Uterus (tissue), 4 donors: ENCODE results near the gene MTUS2. TPM values are rescaled to one million over a fixed set of nuclear protein-coding genes. Genes with fewer than 3 reads are reported as not detected.
A peak's percentile ranks its signal among the peaks of the same experiment; 100 is the strongest.

ENCODE experiments used
- DNase-seq, 2 donors: peaks; one replicate each; pipeline ENCODE4 v3.0.0-alpha.2; 2019 to 2020
- H3K27ac ChIP-seq, 2 donors: fragments of 200-600 bp; sonication (generic); 1 replicate in 1 of 2; 2 replicates in 1 of 2; pipeline ENCODE4 v1.5.1; 2016 to 2018
- H3K27me3 ChIP-seq, 2 donors: fragments of 200-600 bp; sonication (generic); one replicate each; pipeline ENCODE4 v1.5.1; 2018 to 2019; ENCODE audit warnings: control low read depth in 1 of 2
- H3K36me3 ChIP-seq, 2 donors: fragments of 200-600 bp; sonication (generic); one replicate each; pipeline ENCODE4 v1.5.1; 2019; ENCODE audit warnings: control low read depth in 1 of 2
- H3K4me1 ChIP-seq, 2 donors: fragments of 200-600 bp; sonication (generic); one replicate each; pipeline ENCODE4 v1.5.1; 2018 to 2019; ENCODE audit warnings: control low read depth in 1 of 2
- H3K4me3 ChIP-seq, 2 donors: fragments of 200-600 bp; sonication (generic); 1 replicate in 1 of 2; 2 replicates in 1 of 2; pipeline ENCODE4 v1.5.1; 2018 to 2019; ENCODE audit warnings: mild to moderate bottlenecking in 1 of 2
- H3K9me3 ChIP-seq, 2 donors: fragments of 200-600 bp; sonication (generic); one replicate each; pipeline ENCODE4 v1.5.1; 2019; ENCODE audit warnings: control low read depth in 1 of 2
- POLR2A ChIP-seq, 2 donors: fragments of 450-650 bp; IDR thresholded peaks; one replicate each; pipeline ENCODE4 v1.6.1; 2016; ENCODE audit warnings: antibody characterized with exemption in 2 of 2, mild to moderate bottlenecking in 1 of 2, moderate library complexity in 1 of 2
- intact Hi-C: fragments of 100-400 bp; cut with DNase I; formaldehyde crosslinking; loops from one replicate; pipeline ENCODE4 v1.15.1; 2023; ENCODE audit warnings: low total_unique reads
- total RNA-seq, 4 donors: library from RNA; depleted of rRNA in 3 of 4; stranded (reverse); fragments of >200 nt in 3 of 4; gene quantifications; one replicate each; pipeline versions ENCODE4 v1.1.0 to v1.2.4, GENCODE V29; 2014 to 2023
- TF ChIP-seq, protein P1 (sequence below), 4 experiments: fragments of 200-600 bp in 2 of 4; fragments of 450-650 bp in 2 of 4; sonication (generic) in 2 of 4; IDR thresholded peaks; one replicate each; pipeline ENCODE4 v1.5.1; 2016 to 2019; ENCODE audit warnings: antibody characterized with exemption in 4 of 4, mild to moderate bottlenecking in 2 of 4, moderate library complexity in 1 of 4
- donor health status: DM: yes; HTN: yes; CAD: no.

MTUS2 gene
- total RNA-seq, 4 donors from 2014 or later, result 0.26 to 4.0 (median 3.6) TPM; not detected in 1

DNA sequence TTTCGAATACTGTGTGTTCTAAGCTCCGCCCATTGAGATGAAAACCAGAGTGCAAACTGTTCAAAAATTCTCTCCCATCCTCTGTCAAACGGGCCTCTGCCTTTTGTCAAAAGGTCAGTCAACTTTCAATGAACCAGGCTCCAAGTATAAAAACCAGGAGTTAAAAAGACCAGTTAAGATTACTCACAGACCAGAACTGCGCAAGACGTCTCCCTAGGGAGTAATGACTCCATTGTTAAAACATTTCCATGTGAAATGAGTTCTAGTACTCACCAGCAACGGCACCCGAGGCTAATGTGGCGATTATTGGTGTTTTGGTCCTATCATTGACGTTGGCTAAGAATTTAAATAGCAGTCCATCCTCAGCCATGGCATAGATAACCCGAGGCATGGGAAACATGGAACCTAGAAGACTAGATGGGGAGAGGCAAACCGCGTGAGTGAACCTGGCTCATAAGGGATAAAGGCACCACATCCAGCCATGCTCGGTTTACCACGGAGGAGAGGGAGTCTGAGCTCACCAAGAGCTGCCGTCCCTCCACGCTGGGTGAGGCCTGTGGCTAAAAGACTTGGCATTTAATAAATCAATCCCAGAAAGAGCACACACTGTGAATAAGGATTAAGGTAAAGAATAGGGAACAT lies 702.0 kb downstream of the MTUS2 start:
- no peak overlapping the region for H3K4me3 ChIP-seq
- intact Hi-C loops, result no loop called here
- H3K27ac ChIP-seq, result peak overlapping the region; percentile 68 to 80
- no peaks in the 10 kb centered on the region for H3K4me1 ChIP-seq
- H3K36me3 ChIP-seq, result no peaks in the 10 kb centered on the region
- TF ChIP-seq, protein P1, sequence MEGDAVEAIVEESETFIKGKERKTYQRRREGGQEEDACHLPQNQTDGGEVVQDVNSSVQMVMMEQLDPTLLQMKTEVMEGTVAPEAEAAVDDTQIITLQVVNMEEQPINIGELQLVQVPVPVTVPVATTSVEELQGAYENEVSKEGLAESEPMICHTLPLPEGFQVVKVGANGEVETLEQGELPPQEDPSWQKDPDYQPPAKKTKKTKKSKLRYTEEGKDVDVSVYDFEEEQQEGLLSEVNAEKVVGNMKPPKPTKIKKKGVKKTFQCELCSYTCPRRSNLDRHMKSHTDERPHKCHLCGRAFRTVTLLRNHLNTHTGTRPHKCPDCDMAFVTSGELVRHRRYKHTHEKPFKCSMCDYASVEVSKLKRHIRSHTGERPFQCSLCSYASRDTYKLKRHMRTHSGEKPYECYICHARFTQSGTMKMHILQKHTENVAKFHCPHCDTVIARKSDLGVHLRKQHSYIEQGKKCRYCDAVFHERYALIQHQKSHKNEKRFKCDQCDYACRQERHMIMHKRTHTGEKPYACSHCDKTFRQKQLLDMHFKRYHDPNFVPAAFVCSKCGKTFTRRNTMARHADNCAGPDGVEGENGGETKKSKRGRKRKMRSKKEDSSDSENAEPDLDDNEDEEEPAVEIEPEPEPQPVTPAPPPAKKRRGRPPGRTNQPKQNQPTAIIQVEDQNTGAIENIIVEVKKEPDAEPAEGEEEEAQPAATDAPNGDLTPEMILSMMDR (IDR thresholded peaks at IDR 0.05), result no peak
- no peak for TF ChIP-seq POLR2A (IDR thresholded peaks at IDR 0.05)
- DNase-seq, result peak; percentile 65 to 87
- H3K9me3 ChIP-seq, result no peaks in the 10 kb centered on the region
- no peaks in the 10 kb centered on the region for H3K27me3 ChIP-seq

DNA sequence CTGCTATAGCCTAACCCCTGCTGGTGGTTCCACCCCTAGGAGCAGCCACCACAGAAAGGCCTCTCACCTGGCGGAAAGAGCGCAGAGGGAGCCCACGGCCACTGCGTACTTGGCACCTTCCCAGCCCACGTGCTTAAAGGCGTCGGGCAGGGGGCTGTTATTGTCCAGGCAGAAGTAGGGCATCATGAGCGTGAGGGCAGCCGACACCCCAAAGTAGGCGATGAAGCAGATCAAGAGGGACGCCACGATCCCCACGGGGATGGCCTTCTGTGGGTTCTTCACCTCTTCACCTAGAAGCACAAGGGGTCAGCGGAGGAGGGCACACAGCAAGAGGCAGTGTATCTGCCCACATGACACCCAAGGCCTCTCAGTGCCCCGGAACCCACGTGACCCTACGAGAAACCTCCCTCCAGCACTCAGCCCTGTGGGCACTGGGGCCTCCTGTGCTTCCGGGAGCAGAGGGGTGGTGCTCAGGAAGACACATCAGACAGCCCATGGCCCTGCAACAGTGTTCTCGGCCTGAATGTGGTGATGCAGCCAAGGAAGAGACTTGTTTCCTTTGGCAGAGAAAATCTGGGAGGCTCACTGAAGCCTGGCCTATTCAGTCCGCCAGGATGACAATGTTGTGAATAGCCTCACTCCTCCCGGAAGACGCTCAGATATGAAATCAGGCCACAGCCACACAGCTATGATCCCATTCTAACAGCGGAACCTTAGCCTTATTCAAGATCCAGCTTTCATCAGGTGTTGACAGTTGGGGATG lies 703.2 kb downstream of the MTUS2 start:
- no peak overlapping the region for H3K4me3 ChIP-seq
- TF ChIP-seq, protein P1 (IDR thresholded peaks at IDR 0.05), result no peak
- TF ChIP-seq POLR2A (IDR thresholded peaks at IDR 0.05), result no peak
- H3K36me3 ChIP-seq, result no peaks in the 10 kb centered on the region
- intact Hi-C loops, result no loop called here
- no peak for DNase-seq
- H3K27ac ChIP-seq, result peak overlapping the region; percentile 22 to 80
- no peaks in the 10 kb centered on the region for H3K4me1 ChIP-seq
- H3K27me3 ChIP-seq, result no peaks in the 10 kb centered on the region
- no peaks in the 10 kb centered on the region for H3K9me3 ChIP-seq

- Histone ChIP-seq H3K27me3 (no peaks in the 10 kb centered on the region), H3K4me1 (no peaks in the 10 kb centered on the region), H3K36me3 (no peaks in the 10 kb centered on the region), H3K4me3 (no peak overlapping the region), H3K27ac (no peak overlapping the region), H3K9me3 (no peaks in the 10 kb centered on the region)
- DNase-seq, result no peak
- no peak for TF ChIP-seq POLR2A (IDR thresholded peaks at IDR 0.05)
- TF ChIP-seq, protein P1 (IDR thresholded peaks at IDR 0.05), result no peak
- intact Hi-C loops, result no loop called here
Measured at GRCh38 chr13:29524176-29524575, 704.0 kb downstream of the MTUS2 start.

GRCh38 chr13:29524641-29525040 lies 704.5 kb downstream of the MTUS2 start:
- H3K4me1 ChIP-seq, result no peaks in the 10 kb centered on the region
- intact Hi-C loops, result no loop called here
- TF ChIP-seq, protein P1 (IDR thresholded peaks at IDR 0.05), result no peak
- TF ChIP-seq POLR2A (IDR thresholded peaks at IDR 0.05), result no peak
- no peak overlapping the region for H3K27ac ChIP-seq
- H3K36me3 ChIP-seq, result no peaks in the 10 kb centered on the region
- DNase-seq, result no peak
- no peaks in the 10 kb centered on the region for H3K9me3 ChIP-seq
- no peaks in the 10 kb centered on the region for H3K27me3 ChIP-seq
- no peak overlapping the region for H3K4me3 ChIP-seq

- Histone ChIP-seq H3K27ac (no peak overlapping the region), H3K4me1 (no peaks in the 10 kb centered on the region), H3K4me3 (no peak overlapping the region), H3K27me3 (no peaks in the 10 kb centered on the region), H3K9me3 (no peaks in the 10 kb centered on the region), H3K36me3 (no peaks in the 10 kb centered on the region)
- no peak for DNase-seq
- intact Hi-C loops, result no loop called here
- TF ChIP-seq, protein P1 (IDR thresholded peaks at IDR 0.05), result no peak
- TF ChIP-seq POLR2A (IDR thresholded peaks at IDR 0.05), result no peak
Measured at GRCh38 chr13:29525757-29526156, 705.6 kb downstream of the MTUS2 start.
